HepG2 (cell line): ENCODE results near the gene DTNB. TPM values are rescaled to one million over a fixed set of nuclear protein-coding genes. Genes with fewer than 3 reads are reported as not detected.
A peak's percentile ranks its signal among the peaks of the same experiment; 100 is the strongest.

Source experiments
- ATAC-seq: fragments of 200-7000 bp; cut with Tn5 transposase; 3 replicates; pipeline ENCODE4 v1.9.1; 2020; ENCODE audit warnings: mild to moderate bottlenecking, moderate library complexity
- BruUV-seq: library from RNA; stranded (reverse); fragments of 400-500 nt; replicated peaks from 2 replicates; lab custom pipeline; 2021; lab: Mats Ljungman, UMichigan
- CTCF ChIA-PET: fragments of 300-600 bp; formaldehyde crosslinking; extraction: SDS; loops from one replicate; lab custom pipeline; 2021; ENCODE audit warnings: low total read pairs, inconsistent platforms, low intra/inter-chr PET ratio; lab: Yijun Ruan, JAX
- POLR2A ChIA-PET: fragments of 350-600 bp; sonication (Branson Sonifier 250); formaldehyde crosslinking; loops from one replicate; lab custom pipeline; 2020; ENCODE audit warnings: antibody characterized with exemption, inconsistent platforms; lab: Yijun Ruan, JAX
- DNase-seq: peaks from one replicate; pipeline ENCODE4 v3.0.0-alpha.2; 2015; ENCODE audit warnings: low spot score
- FAIRE-seq: peaks from 3 replicates; lab custom pipeline; 2011; peaks lifted over from hg19 to GRCh38; lab: Jason Lieb, UNC
- H2AFZ ChIP-seq: one replicate; pipeline ENCODE4 v1.6.1; 2011; ENCODE audit warnings: low read length, inconsistent platforms
- H3K27ac ChIP-seq: fragments of 300-600 bp; 3 replicates; pipeline ENCODE4 v1.8.0; 2011; ENCODE audit warnings: mixed run types, mild to moderate bottlenecking, mixed read lengths, low read length, inconsistent platforms; ENCODE audit not compliant: insufficient read depth; ENCODE audit errors: extremely low read length
- H3K27me3 ChIP-seq, 2 experiments: fragments of 200-600 bp in 1 of 2; 2 replicates in 1 of 2; 3 replicates in 1 of 2; pipeline versions ENCODE4 v1.6.0 to v1.8.0; 2011; ENCODE audit warnings: low read length in 2 of 2, mild to moderate bottlenecking in 2 of 2, moderate library complexity in 2 of 2, inconsistent platforms in 1 of 2; ENCODE audit not compliant: insufficient read depth in 2 of 2, control insufficient read depth in 1 of 2
- H3K36me3 ChIP-seq, 2 experiments: fragments of 200-600 bp in 1 of 2; replicated peaks in 1 of 2; 2 replicates in 1 of 2; 3 replicates in 1 of 2; pipeline versions ENCODE4 v1.5.1 to v1.8.0; 2011; ENCODE audit warnings: low read length in 2 of 2, inconsistent platforms in 1 of 2; ENCODE audit not compliant: insufficient read depth in 2 of 2, control insufficient read depth in 1 of 2
- H3K4me1 ChIP-seq: 2 replicates; pipeline ENCODE4 v1.5.1; 2012; ENCODE audit warnings: low read length, inconsistent platforms; ENCODE audit not compliant: insufficient read depth
- H3K4me2 ChIP-seq: 2 replicates; pipeline ENCODE4 v1.6.0; 2011; ENCODE audit warnings: low read depth, low read length, inconsistent platforms
- H3K4me3 ChIP-seq, 3 experiments: fragments of 200-600 bp in 1 of 3; sonication (generic), shearing (Covaris generic) in 1 of 3; replicated peaks in 1 of 3; 2 replicates each; pipeline ENCODE4 v1.5.1; 2011 to 2016; ENCODE audit warnings: low read length in 3 of 3, inconsistent platforms in 2 of 3, low read depth in 2 of 3, mild to moderate bottlenecking in 2 of 3, control low read depth in 1 of 3, mixed read lengths in 1 of 3; ENCODE audit not compliant: insufficient read depth in 1 of 3
- H3K79me2 ChIP-seq: one replicate; pipeline ENCODE4 v1.6.1; 2011; ENCODE audit warnings: low read length, inconsistent platforms; ENCODE audit not compliant: insufficient read depth
- H3K9ac ChIP-seq: 2 replicates; pipeline ENCODE4 v1.6.0; 2011; ENCODE audit warnings: mild to moderate bottlenecking, low read depth, low read length, inconsistent platforms; ENCODE audit not compliant: insufficient read depth
- H3K9me3 ChIP-seq: 2 replicates; pipeline ENCODE4 v1.5.1; 2012; ENCODE audit warnings: mild to moderate bottlenecking, low read length
- H4K20me1 ChIP-seq: 2 replicates; pipeline ENCODE4 v1.6.0; 2011; ENCODE audit warnings: inconsistent platforms, mild to moderate bottlenecking, low read length, moderate library complexity; ENCODE audit not compliant: insufficient read depth
- SNAI1 ChIP-seq: sonication (generic); formaldehyde crosslinking; IDR thresholded peaks from 2 replicates; pipeline ENCODE4 v1.5.0; 2020; ENCODE audit warnings: mild to moderate bottlenecking, missing genetic modification reagents, borderline replicate concordance
- TAF1 ChIP-seq: sonication (generic); formaldehyde crosslinking; IDR thresholded peaks from 2 replicates; pipeline ENCODE4 v1.4.0; 2020; ENCODE audit warnings: missing genetic modification reagents
- ZBTB49 ChIP-seq: sonication (generic); formaldehyde crosslinking; IDR thresholded peaks from 2 replicates; pipeline ENCODE4 v1.4.0; 2020; ENCODE audit warnings: missing genetic modification reagents, borderline replicate concordance
- ZNF121 ChIP-seq: sonication (generic); formaldehyde crosslinking; IDR thresholded peaks from 2 replicates; pipeline ENCODE4 v1.5.0; 2020; ENCODE audit warnings: mild to moderate bottlenecking, missing genetic modification reagents
- ZNF740 ChIP-seq: sonication (generic); formaldehyde crosslinking; IDR thresholded peaks from 2 replicates; pipeline ENCODE4 v1.4.0; 2020; ENCODE audit warnings: missing genetic modification reagents
- WGBS: methylation state at CpG from one replicate; pipeline ENCODE4 v1.1.6; 2017; ENCODE audit warnings: low lambda C conversion rate; 5-methylcytosine and 5-hydroxymethylcytosine counted together
- in situ Hi-C: cut with HindIII; loops from 2 replicates; pipeline ENCODE4 v1.10.0; 2017; ENCODE audit warnings: low pct_unique_long_range_greater_than_20kb; ENCODE audit not compliant: extremely low pct_ligation_motif_present
- intact Hi-C: fragments of 100-400 bp; cut with micrococcal nuclease; formaldehyde crosslinking; loops from one replicate; pipeline ENCODE4 v1.10.0; 2022; ENCODE audit not compliant: unreplicated experiment
- polyA plus RNA-seq, 8 experiments: library from polyadenylated mRNA; depleted of rRNA in 3 of 8; stranded (reverse) in 7 of 8; unstranded in 1 of 8; fragments of >200 nt; fragmentation: Illumina TruSeq in 4 of 8; extraction: Trizol in 4 of 8; gene quantifications; 2 replicates each; pipeline versions ENCODE4 v1.2.1 to v1.2.3, GENCODE V29; 2011 to 2016; ENCODE audit warnings: low read depth in 4 of 8, missing spikeins in 1 of 8, mixed read lengths in 1 of 8; ENCODE audit not compliant: insufficient read depth in 1 of 8
- total RNA-seq, 5 experiments: library from RNA; depleted of rRNA; stranded (reverse); fragments of >200 nt; fragmentation: Illumina TruSeq; extraction: Trizol; gene quantifications; 2 replicates each; pipeline ENCODE4 v1.2.3, GENCODE V29; 2016; ENCODE audit warnings: low read depth in 1 of 5
- TF ChIP-seq, protein P1 (sequence below): sonication (generic); formaldehyde crosslinking; IDR thresholded peaks from 2 replicates; pipeline ENCODE4 v1.9.0; 2021; ENCODE audit warnings: missing genetic modification reagents, mild to moderate bottlenecking, borderline replicate concordance

The DTNB gene
- total and polyA plus RNA-seq, 2 of the 13 experiments (the other 11 are each of a cell fraction or from before 2014, with no cell fraction given) = 14.4 to 23.9 TPM

- ChIA-PET POLR2A (no interaction called here), CTCF (no interaction called here)
- Histone ChIP-seq H3K4me1 (peaks cover 7% of the 10 kb centered on the region; the same call in 1 of the 2 replicates), H4K20me1 (no peaks in the 10 kb centered on the region), H2AFZ (no peak overlapping the region), H3K27me3 (no peaks in the 10 kb centered on the region), H3K27ac (no peak overlapping the region), H3K4me3 (no peak overlapping the region), H3K9me3 (no peaks in the 10 kb centered on the region), H3K4me2 (no peak overlapping the region), H3K9ac (no peak overlapping the region), H3K36me3 (no peaks in the 10 kb centered on the region), H3K79me2 (no peaks in the 10 kb centered on the region)
- BruUV-seq = no TSS peak
- in situ Hi-C loops = no loop called here
- TF ChIP-seq SNAI1 (CRISPR knock-in tag) = no peak
- no peak for TF ChIP-seq TAF1 (CRISPR knock-in tag)
- FAIRE-seq = no peak
- WGBS = 91% methylated on average over 2 of the region's 2 CpGs
- DNase-seq = no peak
- intact Hi-C loops = no loop called here
- ATAC-seq = no peak
These were observed 124.8 kb downstream of the DTNB start for GRCh38 chr2:25548601-25549000.

DNA sequence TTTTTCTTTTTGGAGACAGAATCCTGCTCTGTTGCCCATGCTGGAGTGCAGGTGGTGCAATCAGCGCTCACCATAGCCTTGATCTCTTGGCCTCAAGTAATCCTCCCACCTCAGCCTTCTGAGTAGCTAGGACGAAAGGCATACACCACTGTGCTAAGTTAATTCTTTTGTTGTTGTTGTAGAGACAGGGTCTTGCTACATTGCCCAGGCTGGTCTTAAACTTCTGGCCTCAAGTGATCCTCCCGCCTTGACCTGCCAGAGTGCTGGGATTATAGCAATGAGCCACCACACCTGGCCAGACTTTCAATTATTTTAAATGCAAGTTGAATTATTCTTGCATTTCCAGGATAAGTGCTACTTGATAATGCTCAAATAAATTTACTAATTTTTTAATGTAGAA lies 126.5 kb downstream of the DTNB start:
- Histone ChIP-seq H3K9me3 (no peaks in the 10 kb centered on the region), H3K27ac (no peak overlapping the region), H4K20me1 (no peaks in the 10 kb centered on the region), H3K4me1 (peaks cover 7% of the 10 kb centered on the region; the same call in 1 of the 2 replicates), H3K9ac (no peak overlapping the region), H2AFZ (no peak overlapping the region), H3K27me3 (no peaks in the 10 kb centered on the region), H3K4me2 (no peak overlapping the region), H3K36me3 (no peaks in the 10 kb centered on the region), H3K4me3 (no peak overlapping the region), H3K79me2 (no peaks in the 10 kb centered on the region)
- CTCF ChIA-PET = no interaction called here
- no peak for DNase-seq
- 95% methylated on average over 3 of the region's 3 CpGs for WGBS
- POLR2A ChIA-PET = no interaction called here
- no peak for ATAC-seq
- TF ChIP-seq, protein P1, sequence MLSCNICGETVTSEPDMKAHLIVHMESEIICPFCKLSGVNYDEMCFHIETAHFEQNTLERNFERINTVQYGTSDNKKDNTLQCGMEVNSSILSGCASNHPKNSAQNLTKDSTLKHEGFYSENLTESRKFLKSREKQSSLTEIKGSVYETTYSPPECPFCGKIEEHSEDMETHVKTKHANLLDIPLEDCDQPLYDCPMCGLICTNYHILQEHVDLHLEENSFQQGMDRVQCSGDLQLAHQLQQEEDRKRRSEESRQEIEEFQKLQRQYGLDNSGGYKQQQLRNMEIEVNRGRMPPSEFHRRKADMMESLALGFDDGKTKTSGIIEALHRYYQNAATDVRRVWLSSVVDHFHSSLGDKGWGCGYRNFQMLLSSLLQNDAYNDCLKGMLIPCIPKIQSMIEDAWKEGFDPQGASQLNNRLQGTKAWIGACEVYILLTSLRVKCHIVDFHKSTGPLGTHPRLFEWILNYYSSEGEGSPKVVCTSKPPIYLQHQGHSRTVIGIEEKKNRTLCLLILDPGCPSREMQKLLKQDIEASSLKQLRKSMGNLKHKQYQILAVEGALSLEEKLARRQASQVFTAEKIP = no peak
- TF ChIP-seq ZBTB49 (CRISPR knock-in tag) (no peak), ZNF121 (peak; percentile 67; the same call in 1 of the 2 replicates), ZNF740 (CRISPR knock-in tag) (no peak)
- BruUV-seq = no TSS peak
- intact Hi-C loops = no loop called here
- in situ Hi-C loops = no loop called here
- peak; percentile 39 for FAIRE-seq
